ENCODE measurements around the gene IL17A. TPM values are rescaled to one million over a fixed set of nuclear protein-coding genes. Genes with fewer than 3 reads are reported as not detected.

Gene IL17A
- total and polyA plus RNA-seq, 2 donors (not counting 3 experiments of a cell fraction or from before 2014, with no cell fraction given), result not detected

DNA sequence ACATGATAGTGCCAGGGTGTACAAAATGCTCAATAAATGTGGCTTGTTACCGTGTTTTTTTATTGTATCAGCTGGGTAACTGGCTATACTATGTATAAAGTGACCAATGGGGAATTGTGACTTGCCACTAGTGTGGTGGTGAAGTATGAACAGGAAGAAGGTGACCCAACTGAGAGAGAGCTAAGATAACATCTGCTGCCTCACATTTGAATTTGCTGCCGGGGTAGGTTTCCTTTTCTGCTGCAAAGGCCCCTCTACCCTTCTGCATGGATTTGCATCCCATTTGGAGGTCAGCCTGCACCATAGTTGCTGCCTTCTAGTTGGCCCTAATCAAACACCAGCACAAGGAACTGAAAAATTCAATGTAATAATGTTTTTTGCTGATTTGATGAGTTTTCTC, 24.1 kb downstream of the IL17A start:
- TF ChIP-seq, protein P1, sequence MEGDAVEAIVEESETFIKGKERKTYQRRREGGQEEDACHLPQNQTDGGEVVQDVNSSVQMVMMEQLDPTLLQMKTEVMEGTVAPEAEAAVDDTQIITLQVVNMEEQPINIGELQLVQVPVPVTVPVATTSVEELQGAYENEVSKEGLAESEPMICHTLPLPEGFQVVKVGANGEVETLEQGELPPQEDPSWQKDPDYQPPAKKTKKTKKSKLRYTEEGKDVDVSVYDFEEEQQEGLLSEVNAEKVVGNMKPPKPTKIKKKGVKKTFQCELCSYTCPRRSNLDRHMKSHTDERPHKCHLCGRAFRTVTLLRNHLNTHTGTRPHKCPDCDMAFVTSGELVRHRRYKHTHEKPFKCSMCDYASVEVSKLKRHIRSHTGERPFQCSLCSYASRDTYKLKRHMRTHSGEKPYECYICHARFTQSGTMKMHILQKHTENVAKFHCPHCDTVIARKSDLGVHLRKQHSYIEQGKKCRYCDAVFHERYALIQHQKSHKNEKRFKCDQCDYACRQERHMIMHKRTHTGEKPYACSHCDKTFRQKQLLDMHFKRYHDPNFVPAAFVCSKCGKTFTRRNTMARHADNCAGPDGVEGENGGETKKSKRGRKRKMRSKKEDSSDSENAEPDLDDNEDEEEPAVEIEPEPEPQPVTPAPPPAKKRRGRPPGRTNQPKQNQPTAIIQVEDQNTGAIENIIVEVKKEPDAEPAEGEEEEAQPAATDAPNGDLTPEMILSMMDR (IDR thresholded peaks at IDR 0.05; ENCODE audit: extremely low read depth in 1 of 2, insufficient read depth in 1 of 2, low read depth in 1 of 2, low read length in 2 of 2), result no peak
- no peak for TF ChIP-seq JUN (IDR thresholded peaks at IDR 0.05; ENCODE audit: borderline replicate concordance, insufficient read depth, insufficient read length, low read depth)
- no peak for TF ChIP-seq EZH2 (IDR thresholded peaks at IDR 0.05; ENCODE audit: borderline replicate concordance, low read depth, low read length, severe bottlenecking)
- TF ChIP-seq POLR2A (IDR thresholded peaks at IDR 0.05; ENCODE audit: low read depth, low read length), result no peak
- TF ChIP-seq POLR2AphosphoS5 (IDR thresholded peaks at IDR 0.05; ENCODE audit: insufficient read depth, low read depth, low read length), result no peak
- TF ChIP-seq MYC (IDR thresholded peaks at IDR 0.05; ENCODE audit: low read depth, low read length), result no peak
- TF ChIP-seq GATA2 (IDR thresholded peaks at IDR 0.05; ENCODE audit: insufficient read depth, insufficient read length, low read depth, low read length), result no peak
- TF ChIP-seq, protein P2, sequence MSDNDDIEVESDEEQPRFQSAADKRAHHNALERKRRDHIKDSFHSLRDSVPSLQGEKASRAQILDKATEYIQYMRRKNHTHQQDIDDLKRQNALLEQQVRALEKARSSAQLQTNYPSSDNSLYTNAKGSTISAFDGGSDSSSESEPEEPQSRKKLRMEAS (IDR thresholded peaks at IDR 0.05; ENCODE audit: insufficient read depth, insufficient read length), result no peak
- no peak for TF ChIP-seq FOS (IDR thresholded peaks at IDR 0.05; ENCODE audit: borderline replicate concordance, insufficient read depth, low read length)
- Histone ChIP-seq H3K4me3 (replicated peaks in 1 of 3; ENCODE audit: insufficient read depth in 1 of 3, low read depth in 1 of 3, low read length in 3 of 3) (no peak overlapping the region), H3K27me3 (ENCODE audit: control insufficient read depth in 2 of 2, insufficient read depth in 2 of 2, low read length in 2 of 2) (peaks cover 0 to 2% of the 10 kb centered on the region in 2 experiments), H3K4me1 (ENCODE audit: control insufficient read depth, extremely low read depth, insufficient read depth, low read length) (no peaks in the 10 kb centered on the region), H3K36me3 (ENCODE audit: control insufficient read depth in 2 of 2, extremely low read depth in 1 of 2, insufficient read depth in 2 of 2, low read length in 2 of 2) (no peaks in the 10 kb centered on the region), H4K20me1 (replicated peaks; ENCODE audit: control insufficient read depth, extremely low read depth, insufficient read depth, low read length) (no peaks in the 10 kb centered on the region), H3K4me2 (ENCODE audit: insufficient read depth, low read length) (no peak overlapping the region), H3K9me1 (replicated peaks; ENCODE audit: control insufficient read depth, extremely low read depth, insufficient read depth, low read length) (no peaks in the 10 kb centered on the region), H3K27ac (ENCODE audit: insufficient read depth, low read depth, low read length) (no peak overlapping the region), H3K9me3 (replicated peaks; ENCODE audit: control insufficient read depth, insufficient read depth, low read length) (no peaks in the 10 kb centered on the region), H3K79me2 (ENCODE audit: control insufficient read depth, insufficient read depth, low read length) (no peaks in the 10 kb centered on the region), H3K9ac (replicated peaks; ENCODE audit: extremely low read depth, insufficient read depth, low read length) (no peak overlapping the region), H2AFZ (ENCODE audit: low read depth, low read length) (no peak overlapping the region)
- no peak for FAIRE-seq
- ChIA-PET POLR2A (no interaction called here), CTCF (no interaction called here)
- intact Hi-C loops (cut with micrococcal nuclease), result no loop called here
- no TSS peak for BruUV-seq (replicated peaks)
- no peak for DNase-seq (ENCODE audit: low read depth, low spot score)
- dilution Hi-C loops (cut with MboI; ENCODE audit: extremely low pct_ligation_motif_present, low sequenced_read_pairs), result no loop called here

Measured in endothelial cell of umbilical vein (primary cell).